Forelimb muscle (tissue), 1 donor: ENCODE measurements around the gene VAMP1. TPM values are rescaled to one million over a fixed set of nuclear protein-coding genes. Genes with fewer than 3 reads are reported as not detected.
"Not testable (repeated sequence)": the region's sequence is repeated elsewhere in the genome, so short reads cannot be mapped to it uniquely, and the experiment has no call there.

Experiments used
- DNase-seq: peaks from one replicate; pipeline ENCODE4 v3.0.0-alpha.2; 2013; ENCODE audit warnings: low read depth
- polyA plus RNA-seq: library from polyadenylated mRNA; unstranded; fragments of 120-200 nt; gene quantifications from one replicate; pipeline ENCODE4 v1.2.1, GENCODE V29; 2013; ENCODE audit not compliant: insufficient read length

VAMP1 gene, protein sequence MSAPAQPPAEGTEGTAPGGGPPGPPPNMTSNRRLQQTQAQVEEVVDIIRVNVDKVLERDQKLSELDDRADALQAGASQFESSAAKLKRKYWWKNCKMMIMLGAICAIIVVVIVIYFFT
- 9.7 TPM for polyA plus RNA-seq

DNA sequence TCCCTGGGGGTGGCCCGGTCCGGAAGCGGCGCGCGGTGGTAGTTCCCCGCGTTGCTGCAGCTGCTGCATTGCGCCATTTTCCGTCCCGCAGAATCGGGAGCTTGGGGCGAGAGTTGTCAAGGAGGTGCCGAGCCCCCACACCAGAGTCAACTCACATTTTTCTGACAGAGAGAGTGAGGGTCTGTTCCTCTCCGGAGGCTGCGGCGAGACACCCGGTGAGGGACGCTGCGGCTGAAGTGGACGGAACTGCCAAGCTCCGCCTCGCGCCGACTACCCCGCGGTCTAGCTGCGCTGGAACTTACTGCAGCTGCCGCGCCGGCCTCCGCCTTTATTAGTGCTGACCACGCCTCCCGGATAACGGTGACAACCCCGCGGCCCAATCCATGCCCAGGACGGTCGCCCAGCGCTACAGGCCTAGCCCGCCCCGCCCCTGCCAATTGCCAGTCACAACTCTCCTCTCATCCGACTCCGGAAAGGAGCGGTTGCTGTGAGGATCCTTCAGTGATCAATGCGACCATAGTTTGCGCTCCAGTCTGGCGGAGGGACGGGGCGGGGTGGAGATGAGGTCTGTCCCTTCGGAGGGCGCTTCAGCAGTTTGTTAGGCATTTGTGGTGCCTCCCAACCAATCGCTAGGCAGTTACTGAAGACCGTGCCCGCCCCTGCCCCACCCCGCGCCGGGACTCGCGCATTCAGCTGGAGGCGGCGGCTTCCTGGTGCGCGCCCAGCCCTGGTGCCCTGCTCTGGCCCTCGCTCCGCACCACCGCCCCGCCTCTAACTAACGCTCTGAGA is at the start of gene VAMP1:
Gene VAMP1 (minus strand): TSS at position 303 of the 789 bp plus-strand sequence. CDS start 146 bp downstream, at position 157.
- peak; percentile 90 for DNase-seq

DNA sequence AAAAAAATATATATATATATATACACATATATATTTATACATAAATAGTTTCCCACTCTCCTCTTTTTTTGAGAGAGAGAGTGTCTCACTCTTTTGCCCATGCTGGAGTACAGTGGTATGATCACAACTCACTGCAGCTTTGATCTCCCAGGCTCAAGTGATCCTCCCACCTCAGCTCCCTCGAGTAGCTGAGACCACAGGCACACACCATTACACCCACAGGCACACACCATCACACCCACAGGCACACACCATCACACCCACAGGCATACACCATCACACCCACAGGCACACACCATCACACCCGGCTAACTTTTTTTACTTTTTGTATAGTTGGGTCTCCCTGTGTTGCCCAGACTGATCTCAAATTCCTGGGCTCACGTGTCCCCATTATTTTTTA is 49.7 kb upstream of the VAMP1 start:
- DNase-seq = no peak

DNA sequence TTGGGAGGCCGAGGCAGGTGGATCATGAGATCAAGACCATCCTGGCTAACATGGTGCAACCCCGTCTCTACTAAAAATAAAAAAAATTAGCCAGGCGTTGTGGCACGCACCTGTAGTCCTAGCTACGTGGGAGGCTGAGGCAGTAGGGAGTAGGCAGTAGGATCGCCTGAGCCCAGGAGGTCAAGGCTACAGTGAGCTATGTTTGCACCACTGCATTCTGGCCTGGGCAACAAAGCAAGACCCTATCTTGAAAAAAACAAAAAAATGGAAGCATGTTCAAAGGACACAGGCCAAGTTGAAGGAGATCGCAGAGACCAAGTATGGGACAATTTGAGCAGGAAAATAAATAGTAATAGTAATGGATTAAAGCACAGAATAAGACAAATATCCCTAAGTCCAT is 37.6 kb upstream of the VAMP1 start:
- DNase-seq = no peak

DNA sequence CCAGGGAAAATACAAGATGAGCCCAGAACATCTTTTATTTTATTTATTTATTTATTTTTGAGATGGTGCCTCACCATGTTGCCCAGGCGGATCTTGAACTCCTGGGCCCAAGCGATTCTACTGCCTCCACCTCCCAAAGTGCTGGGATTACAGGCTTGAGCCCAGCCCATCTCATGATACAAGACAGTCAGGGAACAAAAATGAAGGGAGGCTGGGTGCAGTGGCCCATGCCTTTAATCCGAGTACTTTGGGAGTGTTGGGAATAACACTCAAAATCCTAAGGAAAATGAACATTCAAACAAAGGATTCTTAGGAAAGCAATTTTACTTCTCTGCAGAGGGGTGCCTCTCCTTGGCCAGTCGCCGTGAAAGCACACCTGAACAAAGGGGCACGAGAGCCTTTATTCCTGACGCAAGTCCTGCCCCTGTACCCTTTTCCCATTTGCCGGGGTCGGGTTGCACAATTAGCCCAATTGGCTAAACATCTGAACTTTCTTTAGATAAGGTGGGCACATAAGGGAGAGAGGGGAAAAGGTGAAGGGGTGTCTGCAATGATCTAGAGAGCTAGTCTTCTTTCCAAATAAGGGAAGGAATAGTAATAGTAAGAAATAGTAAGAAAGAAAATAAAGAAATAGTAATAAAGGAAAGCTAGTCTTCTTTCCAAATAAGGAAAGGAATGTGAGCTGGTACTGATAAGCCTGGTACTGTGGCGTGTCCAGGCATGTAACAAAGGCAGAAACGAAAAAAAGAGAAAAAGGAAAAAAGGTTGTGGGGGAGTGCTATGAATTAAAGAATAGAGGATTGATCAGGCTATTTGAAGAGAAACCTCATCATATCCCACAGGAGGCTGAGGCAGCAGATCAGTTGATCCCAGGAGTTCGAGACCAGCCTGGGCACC is 36.9 kb upstream of the VAMP1 start:
- DNase-seq = no peak

DNA sequence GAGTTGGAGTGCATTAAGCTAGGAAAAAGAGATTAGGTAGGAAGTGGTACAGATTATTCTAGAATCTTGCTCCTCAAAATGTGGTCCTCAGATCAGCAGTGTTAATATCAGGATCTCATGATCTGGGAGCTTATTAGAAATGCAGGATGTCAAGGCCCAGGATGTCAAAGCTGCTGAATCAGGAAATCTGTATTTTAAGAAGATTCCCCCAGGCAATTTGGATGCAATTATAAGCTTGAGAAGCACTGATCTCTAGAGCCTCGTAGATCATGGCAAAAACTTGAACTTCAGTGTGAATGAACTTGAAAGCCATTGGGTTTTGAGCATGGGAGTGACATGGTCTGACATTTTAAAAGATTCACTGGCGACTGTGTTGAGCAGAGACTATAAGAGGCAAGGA is 30.0 kb upstream of the VAMP1 start:
- no peak for DNase-seq

DNA sequence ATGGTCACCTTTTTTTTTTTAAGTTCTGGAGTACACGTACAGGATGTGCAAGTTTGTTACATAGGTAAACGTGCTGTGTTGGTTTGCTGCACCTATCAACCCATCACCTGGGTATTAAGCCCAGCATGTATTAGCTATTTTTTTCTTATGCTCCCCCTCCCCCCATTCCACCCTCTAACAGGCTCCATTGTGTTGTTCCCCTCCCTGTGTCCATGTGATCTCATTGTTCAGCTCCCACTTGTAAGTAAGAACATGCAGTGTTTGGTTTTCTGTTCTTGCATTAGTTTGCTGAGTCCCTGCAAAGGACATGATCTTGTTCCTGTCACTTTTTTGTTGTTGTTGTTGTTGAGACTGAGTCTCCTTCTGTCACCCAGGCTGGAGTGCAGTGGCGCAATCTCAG is 26.8 kb upstream of the VAMP1 start:
- DNase-seq = not testable (repeated sequence)

DNA sequence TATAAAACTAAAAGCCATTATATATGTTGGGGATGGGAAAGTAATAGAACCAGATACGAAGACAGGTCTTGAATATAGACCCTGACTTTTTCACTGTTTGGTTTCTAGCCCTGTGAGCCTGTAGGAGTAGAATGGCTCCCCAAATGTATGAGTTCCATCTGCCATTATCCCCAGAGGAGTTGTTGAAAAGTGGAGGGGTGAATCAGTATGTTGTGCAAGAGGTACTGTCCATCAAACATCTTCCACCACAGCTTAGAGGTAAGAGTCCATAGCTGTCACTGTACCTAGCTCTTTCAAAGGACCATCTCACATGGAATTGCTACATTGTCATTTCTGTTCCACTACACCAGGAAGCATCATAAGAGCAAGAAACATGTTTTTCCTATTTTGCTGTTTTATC is 24.5 kb upstream of the VAMP1 start:
- DNase-seq = no peak

DNA sequence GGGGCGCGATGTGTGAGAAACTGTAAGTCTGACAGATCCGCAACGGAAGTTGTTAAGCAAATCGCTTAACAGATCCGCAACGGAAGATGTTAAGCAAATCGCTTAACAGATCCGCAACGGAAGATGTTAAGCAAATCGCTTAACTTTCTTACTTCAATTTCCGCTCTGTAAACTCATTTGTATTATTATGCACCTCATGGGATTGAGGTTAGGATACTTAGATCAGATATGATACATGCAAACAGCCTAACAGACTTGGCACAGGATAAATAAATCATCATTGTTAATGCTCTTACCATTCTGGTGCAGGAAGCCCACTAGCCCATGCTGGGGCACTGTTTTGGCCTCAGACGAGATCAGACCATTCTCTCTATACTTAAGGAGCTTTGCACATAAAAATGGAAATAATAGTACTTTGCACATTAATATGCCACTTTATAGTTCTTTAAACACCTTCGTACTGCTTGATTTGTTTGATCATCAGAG is 23.8 kb upstream of the VAMP1 start:
- no peak for DNase-seq

DNA sequence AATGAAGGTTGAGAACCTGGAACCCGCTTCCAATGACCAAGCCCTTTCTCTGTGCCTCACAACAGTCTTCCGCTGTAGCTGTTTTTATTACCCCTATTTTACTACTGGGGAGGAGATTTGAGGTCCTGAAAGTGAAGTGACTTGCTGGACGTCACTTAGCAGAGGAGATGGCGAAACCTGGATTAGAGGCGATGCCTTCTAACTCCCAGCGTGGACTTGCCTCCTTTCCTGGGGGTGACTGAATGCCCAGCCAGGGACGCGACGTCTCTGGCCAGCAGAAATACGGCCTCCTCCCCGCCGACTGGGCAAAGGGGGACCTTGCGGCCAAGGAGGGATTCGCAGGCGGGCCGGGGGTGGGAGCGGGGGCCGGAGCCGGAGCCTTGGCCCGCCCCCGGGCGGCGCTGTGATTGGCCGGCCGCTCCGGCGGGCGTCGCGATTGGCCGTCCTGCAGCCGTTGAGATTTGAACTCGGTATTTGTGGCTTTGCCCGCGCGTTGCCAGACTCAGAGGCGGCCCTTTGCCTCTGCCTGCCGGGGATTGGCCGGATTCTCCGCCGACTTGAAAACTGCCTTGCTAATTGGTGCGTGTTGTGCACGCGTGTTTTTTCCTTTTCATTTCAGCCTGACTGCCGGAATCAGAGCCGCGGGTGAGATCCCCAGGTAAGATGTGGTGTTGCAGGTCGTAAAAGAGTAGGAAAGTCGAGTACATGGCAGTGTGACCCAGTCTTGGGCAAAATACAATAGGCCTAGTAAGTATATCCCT is 23.2 kb upstream of the VAMP1 start, which contains the start of gene NCAPD2:
Gene NCAPD2 (plus strand): TSS at position 606 of the 761 bp plus-strand sequence. CDS start 997 bp downstream, outside the sequence.
- DNase-seq = peak; percentile 87

DNA sequence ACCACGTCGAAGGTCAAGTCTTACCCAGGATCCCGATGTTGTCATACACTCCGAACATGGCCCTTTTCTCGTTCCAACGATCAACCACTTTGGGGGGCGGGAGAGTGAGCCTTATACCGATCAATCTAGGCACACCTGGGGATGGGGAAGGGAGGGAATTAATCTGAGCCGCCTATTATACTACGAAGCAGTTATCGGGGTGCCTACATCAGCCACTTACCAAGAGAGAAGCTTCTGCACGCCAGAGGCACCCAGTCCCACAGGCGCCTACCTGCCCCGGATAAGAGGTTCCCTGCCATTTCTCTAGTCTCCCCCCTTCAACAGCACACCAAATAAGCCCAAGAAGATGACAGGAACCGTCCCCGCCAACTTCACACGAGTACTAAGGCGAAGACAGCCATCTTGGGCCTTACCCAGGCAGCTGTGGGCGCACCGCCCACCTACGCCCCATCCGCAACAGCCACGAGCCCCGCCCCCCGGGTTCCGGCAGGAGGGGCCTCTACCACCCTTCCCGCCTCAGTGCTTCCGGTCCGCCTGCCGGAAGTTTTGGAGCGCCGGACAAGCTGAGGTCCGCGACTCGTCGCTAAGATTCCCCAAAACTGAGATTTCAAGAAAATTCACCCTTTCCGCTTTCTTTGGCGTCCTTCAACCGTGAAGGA is 22.5 kb upstream of the VAMP1 start, which contains the start of gene MRPL51:
Gene MRPL51 (minus strand): TSS at position 425 of the 659 bp plus-strand sequence. CDS start 126 bp downstream, at position 299.
- peak; percentile 82 for DNase-seq

DNA sequence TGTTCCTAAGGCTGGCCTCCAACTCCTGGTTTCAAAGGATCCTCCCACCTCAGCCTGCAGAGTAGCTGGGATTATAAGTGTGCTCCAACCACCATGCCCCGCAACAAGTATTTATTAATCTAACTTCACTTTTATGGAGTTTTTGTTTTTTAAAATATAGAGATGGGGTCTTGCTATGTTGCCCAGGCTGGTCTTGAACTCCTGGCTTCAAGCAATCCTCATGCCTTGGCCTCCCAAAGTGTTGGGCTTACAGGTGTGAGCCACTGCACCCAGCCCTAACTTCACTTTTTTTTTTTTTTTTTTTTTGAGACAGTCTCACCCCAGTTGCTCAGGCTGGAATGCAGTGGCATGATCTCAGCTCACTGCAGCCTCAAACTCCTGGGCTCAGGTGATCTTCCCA is 20.2 kb upstream of the VAMP1 start:
- DNase-seq = not testable (repeated sequence)

DNA sequence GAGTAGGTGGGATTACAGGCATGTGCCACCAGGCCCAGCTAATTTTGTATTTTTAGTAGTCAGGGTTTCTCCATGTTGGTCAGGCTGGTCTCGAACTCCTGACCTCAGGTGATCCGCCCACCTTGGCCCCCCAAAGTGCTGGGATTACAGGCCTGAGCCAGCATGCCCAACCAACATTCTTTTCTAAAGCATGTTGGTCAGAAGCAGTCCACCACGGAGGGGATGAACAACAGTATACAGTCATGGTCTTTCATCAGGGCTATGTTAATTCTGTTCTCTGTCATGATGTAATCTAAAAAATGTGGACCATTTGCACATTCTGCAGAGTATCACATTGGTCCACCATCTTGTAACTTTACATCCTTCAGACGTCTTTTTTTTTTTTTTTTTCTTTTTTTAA is 19.0 kb upstream of the VAMP1 start:
- no peak for DNase-seq

DNA sequence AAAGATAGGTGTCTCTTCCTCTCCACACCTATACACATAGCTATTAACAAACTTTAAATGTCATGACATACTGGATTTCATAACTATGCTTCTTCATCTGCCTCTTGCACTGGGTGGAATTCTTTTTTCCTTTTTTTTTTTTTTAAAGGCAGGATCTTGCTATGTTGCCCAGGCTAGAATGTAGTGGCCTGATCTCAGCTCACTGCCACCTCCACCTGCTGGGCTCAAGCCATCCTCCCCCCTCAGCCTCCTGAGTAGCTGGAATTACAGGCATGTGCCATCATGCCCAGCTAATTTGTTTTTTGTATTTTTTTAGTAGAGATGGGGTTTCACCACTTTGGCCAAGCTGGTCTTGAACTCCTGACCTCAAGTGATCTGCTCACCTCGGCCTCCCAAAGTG is 17.8 kb upstream of the VAMP1 start:
- DNase-seq = no peak

DNA sequence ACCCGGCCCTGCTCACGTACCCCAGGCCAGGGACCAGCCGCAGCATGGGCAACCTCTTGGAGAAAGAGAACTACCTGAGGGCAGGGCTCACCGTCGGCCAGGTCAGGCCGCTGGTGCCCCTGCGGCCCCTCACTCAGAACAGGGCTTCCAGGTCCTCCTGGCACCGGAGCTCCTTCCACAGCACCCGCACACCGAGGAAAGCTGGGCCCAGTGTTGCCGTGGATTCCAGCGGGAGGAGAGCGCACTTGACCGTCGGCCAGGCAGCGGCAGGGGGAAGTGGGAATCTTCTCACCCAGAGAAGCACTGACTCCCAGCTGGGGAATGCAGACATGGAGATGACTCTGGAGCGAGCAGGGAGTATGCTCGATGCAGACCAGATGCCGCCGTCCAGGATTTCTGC is 7.9 kb upstream of the VAMP1 start:
- DNase-seq = no peak

DNA sequence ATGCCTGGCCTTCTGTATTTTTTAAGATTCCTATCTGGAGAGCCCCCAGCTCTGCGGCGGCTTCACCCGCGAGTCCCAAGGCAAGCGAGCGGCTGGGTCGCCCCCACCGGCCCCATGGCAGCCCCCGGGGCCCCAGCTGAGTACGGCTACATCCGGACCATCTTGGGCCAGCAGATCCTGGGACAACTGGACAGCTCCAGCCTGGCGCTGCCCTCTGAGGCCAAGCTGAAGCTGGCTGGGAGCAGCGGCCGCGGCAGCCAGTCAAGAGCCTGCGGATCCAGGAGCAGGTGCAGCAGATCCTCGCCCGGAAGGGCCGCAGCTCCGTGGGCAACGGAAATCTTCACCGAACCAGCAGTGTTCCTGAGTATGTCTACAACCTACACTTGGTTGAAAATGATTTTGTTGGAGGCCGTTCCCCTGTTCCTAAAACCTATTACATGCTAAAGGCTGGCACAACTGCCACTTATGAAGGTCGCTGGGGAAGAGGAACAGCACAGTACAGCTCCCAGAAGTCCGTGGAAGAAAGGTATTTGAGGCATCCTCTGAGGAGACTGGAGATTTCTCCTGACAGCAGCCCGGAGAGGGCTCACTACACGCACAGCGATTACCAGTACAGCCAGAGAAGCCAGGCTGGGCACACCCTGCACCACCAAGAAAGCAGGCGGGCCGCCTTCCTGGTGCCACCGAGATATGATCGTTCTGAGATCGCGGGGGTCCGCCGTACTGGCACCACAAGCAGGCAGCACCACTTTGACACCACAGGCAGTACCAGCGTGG is 7.3 kb upstream of the VAMP1 start:
- not testable (repeated sequence) for DNase-seq

DNA sequence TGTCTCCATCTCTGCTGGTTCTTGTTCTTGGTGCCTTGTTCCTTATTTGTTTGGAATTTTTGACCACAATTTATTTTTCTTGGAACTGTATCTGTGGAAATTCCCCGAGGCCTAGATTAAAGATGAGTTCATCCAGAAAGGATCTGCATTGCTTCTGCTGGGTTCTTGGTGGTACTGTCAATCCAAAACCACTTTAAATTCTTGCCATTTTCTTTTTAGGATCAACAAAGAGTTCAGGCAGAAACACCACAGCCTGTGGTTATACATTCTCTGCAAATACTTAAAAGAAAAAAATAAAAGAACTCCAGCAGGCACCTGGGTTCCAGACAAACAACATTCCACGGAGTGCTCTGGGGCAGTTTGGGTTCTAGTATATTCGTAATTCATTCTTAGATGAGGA is 6.0 kb upstream of the VAMP1 start:
- DNase-seq = no peak

DNA sequence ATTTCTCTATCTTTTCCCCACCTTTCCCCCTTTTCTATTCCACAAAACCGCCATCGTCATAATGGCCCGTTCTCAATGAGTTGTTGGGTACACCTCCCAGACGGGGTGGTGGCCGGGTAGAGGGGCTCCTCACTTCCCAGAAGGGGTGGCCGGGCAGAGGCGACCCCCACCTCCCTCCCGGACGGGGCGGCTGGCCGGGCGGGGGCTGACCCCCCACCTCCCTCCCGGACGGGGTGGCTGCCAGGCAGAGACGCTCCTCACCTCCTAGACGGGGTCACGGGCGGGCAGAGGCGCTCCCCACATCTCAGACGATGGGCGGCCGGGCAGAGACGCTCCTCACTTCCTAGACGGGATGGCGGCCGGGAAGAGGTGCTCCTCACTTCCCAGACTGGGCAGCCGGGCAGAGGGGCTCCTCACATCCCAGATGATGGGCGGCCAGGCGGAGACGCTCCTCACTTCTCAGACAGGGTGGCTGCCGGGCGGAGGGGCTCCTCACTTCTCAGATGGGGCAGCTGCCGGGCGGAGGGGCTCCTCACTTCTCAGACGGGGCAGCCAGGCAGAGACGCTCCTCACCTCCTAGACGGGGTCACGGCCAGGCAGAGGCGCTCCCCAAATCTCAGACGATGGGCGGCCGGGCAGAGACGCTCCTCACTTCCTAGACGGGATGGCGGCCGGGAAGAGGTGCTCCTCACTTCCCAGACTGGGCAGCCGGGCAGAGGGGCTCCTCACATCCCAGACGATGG is 4.9 kb upstream of the VAMP1 start:
- DNase-seq = not testable (repeated sequence)

DNA sequence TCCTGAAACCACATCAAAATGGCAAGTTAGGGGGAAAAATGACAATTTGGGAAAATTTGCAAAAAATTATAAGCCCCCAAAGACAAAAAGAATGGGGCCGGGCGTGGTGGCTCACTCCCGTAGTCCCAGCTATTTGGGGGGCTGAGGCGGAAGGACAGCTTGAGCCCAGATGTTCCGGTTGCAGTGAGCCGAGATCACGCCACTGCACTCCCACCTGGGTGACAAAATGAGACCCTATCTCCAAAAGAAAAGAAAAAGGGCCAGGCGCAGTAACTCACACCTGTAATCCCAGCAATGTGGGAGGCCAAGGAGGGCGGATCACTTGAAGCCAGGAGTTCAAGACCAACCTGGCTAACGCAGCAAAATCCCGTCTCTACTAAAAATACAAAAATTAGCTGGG is 2.0 kb upstream of the VAMP1 start:
- DNase-seq = no peak

DNA sequence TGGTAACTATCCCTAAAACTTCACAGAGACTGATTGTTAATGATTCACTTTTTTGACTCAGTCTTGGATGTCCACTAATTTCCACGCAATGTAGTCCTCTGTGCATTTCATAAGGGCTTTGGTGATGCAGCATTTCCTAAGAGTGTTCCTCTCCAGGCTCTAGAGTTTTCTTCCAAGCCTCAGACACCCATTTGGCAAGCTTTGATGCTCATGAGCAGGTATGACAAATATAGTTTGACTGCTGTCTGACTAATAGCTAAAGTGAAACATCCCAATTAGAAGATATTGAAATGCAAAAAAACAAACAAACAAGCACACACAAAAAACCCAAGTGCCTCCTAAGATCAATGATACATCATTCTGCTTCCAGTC is 1.5 kb upstream of the VAMP1 start:
- DNase-seq = no peak
